GM20000 (cell line): ENCODE data around the gene TMEM175.

ENCODE experiments used
- DNase-seq: peaks from one replicate; pipeline ENCODE4 v3.0.0; 2012; ENCODE audit warnings: low spot score
- TF ChIP-seq, protein P1 (sequence below): IDR thresholded peaks from 2 replicates; pipeline ENCODE4 v1.5.1; 2012; ENCODE audit warnings: mild to moderate bottlenecking, control low read depth; ENCODE audit errors: extremely low read depth, missing control alignments

Gene TMEM175

DNA sequence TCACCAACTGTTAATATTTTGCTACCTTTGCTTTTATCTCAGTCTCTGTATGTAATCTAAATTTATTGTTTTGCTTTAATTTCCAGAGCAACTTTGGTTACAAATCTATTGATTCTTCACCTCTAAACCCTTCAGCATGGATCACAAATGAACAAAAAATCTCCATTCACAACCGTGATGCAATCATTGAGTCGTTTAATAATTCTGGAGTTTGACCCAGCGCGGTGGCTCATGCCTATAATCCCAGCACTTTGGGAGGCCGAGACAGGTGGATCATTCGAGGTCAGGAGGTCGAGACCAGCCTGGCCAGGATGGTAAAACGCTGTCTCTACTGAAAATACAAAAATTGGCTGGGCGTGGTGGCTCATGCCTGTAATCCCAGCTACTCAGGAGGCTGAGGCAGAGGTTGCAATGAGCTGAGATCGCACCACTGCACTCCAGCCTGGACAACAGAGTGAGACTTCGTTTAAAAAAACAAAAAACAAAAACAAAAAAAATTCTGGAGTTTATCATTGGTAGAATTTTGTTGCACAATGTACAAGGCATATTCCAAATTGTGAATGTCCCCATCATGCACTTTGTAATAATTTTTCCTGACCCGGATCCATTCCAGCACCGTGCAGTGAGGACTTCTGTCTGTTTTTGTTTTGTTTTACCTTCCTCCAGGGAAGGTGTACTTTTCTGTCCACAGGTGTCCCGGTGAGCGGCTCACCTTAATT lies 52.2 kb downstream of the TMEM175 start:
- DNase-seq = no peak
- TF ChIP-seq, protein P1, sequence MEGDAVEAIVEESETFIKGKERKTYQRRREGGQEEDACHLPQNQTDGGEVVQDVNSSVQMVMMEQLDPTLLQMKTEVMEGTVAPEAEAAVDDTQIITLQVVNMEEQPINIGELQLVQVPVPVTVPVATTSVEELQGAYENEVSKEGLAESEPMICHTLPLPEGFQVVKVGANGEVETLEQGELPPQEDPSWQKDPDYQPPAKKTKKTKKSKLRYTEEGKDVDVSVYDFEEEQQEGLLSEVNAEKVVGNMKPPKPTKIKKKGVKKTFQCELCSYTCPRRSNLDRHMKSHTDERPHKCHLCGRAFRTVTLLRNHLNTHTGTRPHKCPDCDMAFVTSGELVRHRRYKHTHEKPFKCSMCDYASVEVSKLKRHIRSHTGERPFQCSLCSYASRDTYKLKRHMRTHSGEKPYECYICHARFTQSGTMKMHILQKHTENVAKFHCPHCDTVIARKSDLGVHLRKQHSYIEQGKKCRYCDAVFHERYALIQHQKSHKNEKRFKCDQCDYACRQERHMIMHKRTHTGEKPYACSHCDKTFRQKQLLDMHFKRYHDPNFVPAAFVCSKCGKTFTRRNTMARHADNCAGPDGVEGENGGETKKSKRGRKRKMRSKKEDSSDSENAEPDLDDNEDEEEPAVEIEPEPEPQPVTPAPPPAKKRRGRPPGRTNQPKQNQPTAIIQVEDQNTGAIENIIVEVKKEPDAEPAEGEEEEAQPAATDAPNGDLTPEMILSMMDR = no peak

DNA sequence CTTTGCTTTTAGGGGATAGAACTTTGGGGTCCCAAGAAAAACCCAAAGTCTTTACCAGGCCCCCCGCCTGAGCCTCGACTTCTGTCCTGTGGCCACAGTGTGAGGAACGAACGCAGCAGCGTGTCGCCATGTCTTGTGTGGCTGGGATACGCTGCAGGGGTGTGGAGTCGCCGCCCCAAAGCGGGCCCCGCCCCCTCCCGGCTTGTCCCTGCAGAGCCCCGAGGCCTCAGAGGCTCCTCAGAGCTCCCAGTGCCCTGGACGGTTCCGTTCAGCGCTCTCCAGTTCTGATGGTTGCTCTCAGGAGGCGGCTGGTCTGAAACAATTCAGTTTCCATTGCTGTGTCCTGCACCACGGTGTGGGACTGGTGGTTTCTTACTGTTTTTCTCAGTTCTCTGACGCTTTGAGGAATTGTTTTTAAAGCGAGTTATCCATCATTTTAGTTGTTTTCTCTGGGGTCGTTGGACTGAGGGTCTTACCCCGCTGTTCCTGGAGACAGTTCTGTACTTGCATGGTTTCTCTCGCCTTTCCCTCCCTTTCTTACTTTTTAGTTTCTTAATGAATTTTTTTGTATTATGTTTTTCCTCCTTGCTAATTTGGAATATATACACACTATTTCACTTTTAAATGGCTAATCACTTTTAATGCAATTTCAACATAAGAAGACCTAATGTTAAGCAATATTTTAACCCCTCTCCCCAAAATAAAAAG lies 53.0 kb downstream of the TMEM175 start:
- TF ChIP-seq, protein P1 = no peak
- DNase-seq = peak; percentile 87

DNA sequence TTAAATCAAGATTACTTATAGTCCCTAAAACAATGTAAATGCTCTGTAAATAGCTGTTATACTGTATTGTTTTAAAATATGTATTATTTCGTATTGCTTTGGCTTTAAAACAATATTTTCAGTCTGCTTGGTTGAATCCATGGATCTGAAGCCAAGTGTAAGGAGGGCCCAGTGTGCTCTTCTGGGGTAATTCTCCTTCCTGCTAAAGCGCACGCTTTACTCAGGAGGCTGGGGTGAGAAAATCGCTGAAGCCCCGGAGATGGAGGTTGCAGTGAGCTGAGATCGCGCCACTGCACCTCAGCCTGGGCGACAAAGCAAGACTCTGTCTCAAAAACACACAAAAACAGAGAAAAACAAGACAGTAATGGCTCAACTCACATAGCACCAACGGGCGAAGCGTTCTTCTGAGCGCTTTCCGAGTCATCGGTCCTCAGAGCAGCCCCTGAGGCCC lies 54.2 kb downstream of the TMEM175 start:
- DNase-seq = no peak
- TF ChIP-seq, protein P1 = no peak

DNA sequence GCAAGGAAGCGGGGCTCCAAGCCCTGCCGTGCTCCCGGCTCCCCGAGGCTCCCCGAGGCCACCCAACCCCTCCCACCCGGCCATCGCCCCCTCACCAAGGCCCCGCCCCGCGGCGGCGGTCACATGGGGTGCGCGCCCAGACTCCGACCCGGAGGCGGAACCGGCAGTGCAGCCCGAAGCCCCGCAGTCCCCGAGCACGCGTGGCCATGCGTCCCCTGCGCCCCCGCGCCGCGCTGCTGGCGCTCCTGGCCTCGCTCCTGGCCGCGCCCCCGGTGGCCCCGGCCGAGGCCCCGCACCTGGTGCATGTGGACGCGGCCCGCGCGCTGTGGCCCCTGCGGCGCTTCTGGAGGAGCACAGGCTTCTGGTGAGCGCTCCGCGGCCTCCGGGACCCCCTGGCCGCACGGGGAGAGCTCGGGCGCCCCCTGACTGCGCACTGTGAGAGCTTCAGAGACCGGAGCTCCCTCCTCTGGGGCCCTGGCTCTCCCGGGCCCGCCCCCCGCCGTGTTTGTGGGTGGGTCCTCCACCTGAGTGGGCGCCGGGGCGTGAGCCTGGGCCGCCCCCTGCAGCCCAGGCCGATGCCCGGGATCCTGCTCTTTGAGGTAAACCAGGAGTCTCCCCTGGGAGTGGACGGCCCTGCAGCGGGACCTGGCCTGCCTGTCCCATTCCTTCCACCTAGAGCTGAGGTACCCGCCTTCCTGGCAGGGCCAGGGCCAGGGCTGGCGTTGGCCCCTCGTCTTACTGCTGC lies 54.8 kb downstream of the TMEM175 start, which contains the start of gene IDUA:
Gene IDUA (plus strand): TSS at position 166 of the 745 bp plus-strand sequence. CDS start 41 bp downstream, at position 207.
- peak; percentile 96 for DNase-seq

DNA sequence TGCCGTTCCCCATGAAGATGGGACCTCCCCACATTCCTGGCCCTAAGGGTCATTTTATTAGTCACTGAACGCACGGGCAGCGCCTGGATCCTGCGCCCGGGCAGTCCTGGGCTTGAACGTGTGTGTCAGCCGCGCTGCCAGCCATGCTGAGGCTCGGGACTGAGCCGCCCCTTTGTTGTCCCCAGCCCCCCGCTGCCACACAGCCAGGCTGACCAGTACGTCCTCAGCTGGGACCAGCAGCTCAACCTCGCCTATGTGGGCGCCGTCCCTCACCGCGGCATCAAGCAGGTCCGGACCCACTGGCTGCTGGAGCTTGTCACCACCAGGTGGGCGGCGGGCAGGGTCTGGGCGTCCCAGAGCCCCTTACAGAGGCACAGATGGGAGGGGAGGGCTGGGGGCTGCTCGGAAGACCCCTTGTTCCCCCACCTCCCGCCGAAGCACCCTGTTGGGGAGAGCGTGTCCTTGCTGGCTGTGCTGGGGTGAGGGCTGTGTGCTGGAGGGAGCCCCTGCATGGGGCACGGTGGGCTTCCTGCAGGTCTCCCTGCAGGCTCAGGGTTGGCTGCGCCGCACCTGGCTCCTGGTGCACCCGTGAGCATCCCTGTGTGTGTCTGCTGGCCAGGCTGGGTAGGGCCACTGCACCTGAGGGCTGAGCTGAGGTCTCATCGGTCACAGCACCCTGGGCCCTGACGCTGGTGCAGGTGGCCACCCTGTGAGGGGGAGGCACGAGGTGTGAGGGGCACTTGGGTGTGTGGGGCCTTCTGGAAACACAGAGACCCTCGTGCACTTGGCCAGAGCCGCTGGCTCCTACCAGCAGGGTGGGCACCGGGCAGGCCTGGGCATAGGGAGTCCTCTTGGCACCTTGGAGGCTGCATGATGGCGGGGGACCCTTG lies 55.6 kb downstream of the TMEM175 start:
- no peak for DNase-seq
- TF ChIP-seq, protein P1 = no peak

More for the DNA sequence above, 54.8 kb downstream of the TMEM175 start, which contains the start of gene IDUA:
- TF ChIP-seq, protein P1 = peak; percentile 16

DNA sequence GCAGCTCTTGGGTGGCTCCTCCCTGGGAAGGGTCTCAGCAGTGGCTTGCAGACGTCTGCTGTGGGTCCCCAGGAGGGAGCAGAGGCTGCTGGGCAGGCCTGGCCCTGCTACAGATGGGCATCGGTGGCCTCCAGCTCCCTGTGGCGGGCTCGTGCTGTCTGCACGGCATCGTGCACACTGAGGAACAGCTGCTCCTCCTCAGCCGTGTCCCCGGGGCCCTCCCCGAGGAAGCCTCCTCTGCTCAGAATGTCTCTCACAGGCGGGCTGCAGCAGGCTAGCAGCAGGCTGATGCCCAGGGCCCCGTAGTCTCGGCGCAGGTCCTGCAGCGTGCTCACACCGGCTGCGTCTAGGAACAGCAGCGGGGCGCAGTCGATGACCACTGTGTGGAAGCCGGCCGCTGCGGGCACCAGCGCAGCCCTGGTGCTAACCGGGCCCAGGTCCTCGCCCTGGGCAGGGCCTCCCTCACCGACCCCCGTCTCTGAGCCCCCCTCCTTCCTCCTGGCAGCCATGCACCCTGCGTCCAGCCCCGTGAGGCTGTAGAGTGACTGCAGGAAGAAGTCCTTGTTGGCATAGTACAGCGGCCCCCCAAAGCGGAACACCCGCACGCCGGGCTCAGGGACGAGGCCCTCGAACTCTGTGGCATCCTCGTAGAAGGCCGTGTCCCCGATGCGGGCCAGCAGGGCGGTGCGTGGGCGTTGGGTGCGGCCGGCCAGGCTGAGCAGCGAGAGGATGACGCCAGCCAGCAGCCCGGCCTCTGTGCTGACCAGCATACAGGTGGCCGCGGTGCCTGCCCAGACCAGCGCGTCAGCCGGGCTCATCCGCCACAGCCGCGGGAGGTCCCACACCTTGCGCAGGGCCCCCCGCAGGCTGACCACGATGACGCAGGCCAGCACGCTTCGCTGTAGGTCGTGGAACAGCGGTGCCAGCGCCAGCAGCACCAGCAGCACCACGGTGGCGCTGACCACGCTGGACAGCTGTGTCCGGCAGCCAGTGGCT lies 56.8 kb downstream of the TMEM175 start:
- TF ChIP-seq, protein P1 = no peak
- no peak for DNase-seq
